ENCODE results near the gene FNDC3A. TPM values are rescaled to one million over a fixed set of nuclear protein-coding genes. Genes with fewer than 3 reads are reported as not detected.

Gene FNDC3A
- total and polyA plus RNA-seq, 11 donors, result 10.1 to 38.3 (median 21.9) TPM

DNA sequence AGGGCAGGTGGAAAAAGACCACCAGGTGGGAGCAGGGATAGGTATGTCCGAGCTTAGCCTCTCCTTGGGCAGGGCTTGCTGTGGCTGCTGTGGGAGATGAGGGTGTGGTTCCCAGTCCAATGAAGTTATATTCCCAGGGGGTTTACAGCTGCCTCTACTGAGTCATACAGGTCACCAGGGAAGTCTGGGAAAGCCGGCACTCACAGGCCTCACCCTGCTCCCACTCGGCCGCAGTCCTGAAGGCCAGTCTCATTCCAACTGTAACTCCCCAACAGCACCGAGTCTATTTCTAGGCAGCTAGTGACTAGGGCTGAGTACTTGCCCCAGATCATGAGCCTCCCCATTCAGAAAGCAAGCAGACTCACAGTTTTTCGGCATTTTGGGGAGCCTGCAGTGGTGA is 77.1 kb downstream of the FNDC3A start:
- ATAC-seq (no peak), DNase-seq (no peak)
- intact Hi-C loops (cut with DNase I), result no loop called here
- peaks cover 0 to 9% (median 3%) of the 10 kb centered on the region in 12 donors for H3K4me1 ChIP-seq
- H3K27ac ChIP-seq, result no peak overlapping the region
- no peak for TF ChIP-seq POLR2A (IDR thresholded peaks at IDR 0.05)
- TF ChIP-seq, protein P1, sequence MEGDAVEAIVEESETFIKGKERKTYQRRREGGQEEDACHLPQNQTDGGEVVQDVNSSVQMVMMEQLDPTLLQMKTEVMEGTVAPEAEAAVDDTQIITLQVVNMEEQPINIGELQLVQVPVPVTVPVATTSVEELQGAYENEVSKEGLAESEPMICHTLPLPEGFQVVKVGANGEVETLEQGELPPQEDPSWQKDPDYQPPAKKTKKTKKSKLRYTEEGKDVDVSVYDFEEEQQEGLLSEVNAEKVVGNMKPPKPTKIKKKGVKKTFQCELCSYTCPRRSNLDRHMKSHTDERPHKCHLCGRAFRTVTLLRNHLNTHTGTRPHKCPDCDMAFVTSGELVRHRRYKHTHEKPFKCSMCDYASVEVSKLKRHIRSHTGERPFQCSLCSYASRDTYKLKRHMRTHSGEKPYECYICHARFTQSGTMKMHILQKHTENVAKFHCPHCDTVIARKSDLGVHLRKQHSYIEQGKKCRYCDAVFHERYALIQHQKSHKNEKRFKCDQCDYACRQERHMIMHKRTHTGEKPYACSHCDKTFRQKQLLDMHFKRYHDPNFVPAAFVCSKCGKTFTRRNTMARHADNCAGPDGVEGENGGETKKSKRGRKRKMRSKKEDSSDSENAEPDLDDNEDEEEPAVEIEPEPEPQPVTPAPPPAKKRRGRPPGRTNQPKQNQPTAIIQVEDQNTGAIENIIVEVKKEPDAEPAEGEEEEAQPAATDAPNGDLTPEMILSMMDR (IDR thresholded peaks at IDR 0.05), result no peak
- H3K4me3 ChIP-seq, result no peak overlapping the region
- H3K36me3 ChIP-seq, result no peaks in the 10 kb centered on the region
- peaks cover 0 to 29% (median 0%) of the 10 kb centered on the region in 12 donors for H3K9me3 ChIP-seq
- H3K27me3 ChIP-seq, result no peaks in the 10 kb centered on the region
- WGBS, 4 donors, result 94 to 100% (median 98%) methylated on average over 5 to 6 of the region's 6 CpGs

DNA sequence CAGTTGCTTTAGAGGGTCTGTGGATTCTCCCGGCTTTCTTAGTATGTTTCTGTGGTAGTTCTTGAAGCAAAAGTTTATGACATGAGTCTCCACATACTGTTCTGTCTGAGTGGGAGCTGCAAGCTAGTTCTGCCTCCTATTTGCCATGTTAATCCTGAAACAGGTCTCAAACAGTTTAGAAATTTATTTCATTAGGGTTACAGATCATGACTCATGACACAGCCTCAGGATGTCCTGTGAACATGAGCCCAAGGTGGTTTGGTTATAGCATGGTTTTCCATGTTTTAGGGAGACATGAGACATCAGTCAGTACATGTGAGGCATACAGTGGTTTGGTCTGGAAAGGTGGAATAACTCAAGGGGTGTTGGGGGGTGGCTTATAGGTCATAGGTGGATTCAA is 77.5 kb downstream of the FNDC3A start:
- H3K27me3 ChIP-seq, result no peaks in the 10 kb centered on the region
- H3K4me1 ChIP-seq, result peaks cover 0 to 9% (median 3%) of the 10 kb centered on the region in 12 donors
- DNase-seq, result no peak
- WGBS, 4 donors, result 95 to 100% (median 100%) methylated on average over 1 of the region's 1 CpG
- no peak for ATAC-seq
- H3K27ac ChIP-seq, result no peak overlapping the region
- TF ChIP-seq POLR2A (IDR thresholded peaks at IDR 0.05), result no peak
- TF ChIP-seq, protein P1 (IDR thresholded peaks at IDR 0.05), result no peak
- peaks cover 0 to 29% (median 0%) of the 10 kb centered on the region in 12 donors for H3K9me3 ChIP-seq
- intact Hi-C loops (cut with DNase I), result no loop called here
- no peak overlapping the region for H3K4me3 ChIP-seq
- no peaks in the 10 kb centered on the region for H3K36me3 ChIP-seq

DNA sequence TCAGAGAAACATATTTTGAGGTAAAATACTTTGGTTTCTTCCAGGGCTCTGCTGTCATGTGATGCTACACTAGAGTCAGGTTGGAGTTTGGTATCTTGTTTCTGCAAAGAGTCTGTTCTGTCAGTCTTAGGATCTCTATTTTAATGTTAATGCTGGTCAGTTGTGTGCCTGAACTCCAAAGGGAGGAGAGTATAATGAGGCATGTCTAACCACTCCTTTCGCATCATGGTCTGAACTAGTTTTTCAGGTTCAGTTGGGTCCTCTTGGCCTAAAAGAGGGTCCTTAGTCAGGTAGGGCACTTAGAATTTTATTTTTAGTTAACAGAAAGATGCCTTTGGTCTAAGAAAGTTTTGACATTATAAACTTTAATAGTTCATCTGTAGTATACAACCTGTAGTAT is 78.2 kb downstream of the FNDC3A start:
- TF ChIP-seq POLR2A (IDR thresholded peaks at IDR 0.05), result no peak
- TF ChIP-seq, protein P1 (IDR thresholded peaks at IDR 0.05), result no peak
- no peaks in the 10 kb centered on the region for H3K36me3 ChIP-seq
- H3K27me3 ChIP-seq, result no peaks in the 10 kb centered on the region
- WGBS, 4 donors, result 98 to 100% (median 99%) methylated on average over 1 of the region's 1 CpG
- no peak overlapping the region for H3K4me3 ChIP-seq
- peaks cover 0 to 9% (median 3%) of the 10 kb centered on the region in 12 donors for H3K4me1 ChIP-seq
- no peak for DNase-seq
- ATAC-seq, result no peak
- H3K27ac ChIP-seq, result no peak overlapping the region
- peaks cover 0 to 22% (median 0%) of the 10 kb centered on the region in 12 donors for H3K9me3 ChIP-seq
- intact Hi-C loops (cut with DNase I), result no loop called here

DNA sequence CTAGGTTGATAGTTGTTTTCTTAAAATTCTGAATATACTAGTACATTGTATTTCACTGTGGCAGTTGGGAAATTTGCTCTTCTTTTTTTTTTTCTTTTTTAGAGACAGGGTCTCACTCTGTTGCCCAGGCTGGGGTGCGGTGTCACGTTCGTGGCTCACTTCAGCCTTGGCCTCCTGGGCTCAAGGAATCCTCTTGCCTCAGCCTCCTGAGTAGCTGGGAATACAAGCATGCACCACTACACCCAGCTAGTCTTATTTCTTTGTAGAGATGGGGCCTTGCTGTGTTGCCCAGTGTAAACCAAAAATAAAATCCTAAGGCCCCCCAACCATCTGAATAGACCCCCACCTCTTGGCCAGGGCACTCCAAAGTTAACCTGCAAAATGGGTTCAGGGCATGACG is 79.3 kb downstream of the FNDC3A start:
- 95 to 99% (median 97%) methylated on average over 4 of the region's 4 CpGs for WGBS, 4 donors
- Histone ChIP-seq H3K4me3 (no peak overlapping the region), H3K27me3 (no peaks in the 10 kb centered on the region), H3K27ac (no peak overlapping the region), H3K9me3 (peaks cover 0 to 18% (median 0%) of the 10 kb centered on the region in 12 donors), H3K4me1 (peaks cover 0 to 9% (median 3%) of the 10 kb centered on the region in 12 donors), H3K36me3 (no peaks in the 10 kb centered on the region)
- TF ChIP-seq, protein P1 (IDR thresholded peaks at IDR 0.05), result no peak
- TF ChIP-seq POLR2A (IDR thresholded peaks at IDR 0.05), result no peak
- no peak for ATAC-seq
- intact Hi-C loops (cut with DNase I), result no loop called here
- DNase-seq, result no peak

Measured in heart left ventricle (tissue), 16 donors.